Measurements from ENCODE around the gene TBC1D24. TPM values are rescaled to one million over a fixed set of nuclear protein-coding genes. Genes with fewer than 3 reads are reported as not detected.

The TBC1D24 gene
- total and polyA plus RNA-seq, 11 donors: 4.0 to 19.2 (median 11.6) TPM

GRCh38 chr16:2493605-2494004 lies 18.7 kb downstream of the TBC1D24 start:
- no peaks in the 10 kb centered on the region for H3K27me3 ChIP-seq
- H3K27ac ChIP-seq: no peak overlapping the region
- DNase-seq: no peak
- H3K4me3 ChIP-seq: no peak overlapping the region
- H3K4me1 ChIP-seq: peaks cover 0 to 21% (median 19%) of the 10 kb centered on the region in 12 donors
- H3K36me3 ChIP-seq: peaks cover 0 to 14% (median 3%) of the 10 kb centered on the region in 9 donors
- ATAC-seq: no peak
- no peak for TF ChIP-seq POLR2A (IDR thresholded peaks at IDR 0.05)
- TF ChIP-seq, protein P1, sequence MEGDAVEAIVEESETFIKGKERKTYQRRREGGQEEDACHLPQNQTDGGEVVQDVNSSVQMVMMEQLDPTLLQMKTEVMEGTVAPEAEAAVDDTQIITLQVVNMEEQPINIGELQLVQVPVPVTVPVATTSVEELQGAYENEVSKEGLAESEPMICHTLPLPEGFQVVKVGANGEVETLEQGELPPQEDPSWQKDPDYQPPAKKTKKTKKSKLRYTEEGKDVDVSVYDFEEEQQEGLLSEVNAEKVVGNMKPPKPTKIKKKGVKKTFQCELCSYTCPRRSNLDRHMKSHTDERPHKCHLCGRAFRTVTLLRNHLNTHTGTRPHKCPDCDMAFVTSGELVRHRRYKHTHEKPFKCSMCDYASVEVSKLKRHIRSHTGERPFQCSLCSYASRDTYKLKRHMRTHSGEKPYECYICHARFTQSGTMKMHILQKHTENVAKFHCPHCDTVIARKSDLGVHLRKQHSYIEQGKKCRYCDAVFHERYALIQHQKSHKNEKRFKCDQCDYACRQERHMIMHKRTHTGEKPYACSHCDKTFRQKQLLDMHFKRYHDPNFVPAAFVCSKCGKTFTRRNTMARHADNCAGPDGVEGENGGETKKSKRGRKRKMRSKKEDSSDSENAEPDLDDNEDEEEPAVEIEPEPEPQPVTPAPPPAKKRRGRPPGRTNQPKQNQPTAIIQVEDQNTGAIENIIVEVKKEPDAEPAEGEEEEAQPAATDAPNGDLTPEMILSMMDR (IDR thresholded peaks at IDR 0.05): no peak
- intact Hi-C loops (cut with DNase I): loop anchor here in 3 of 10 donors (10.0 kb wide), 2 partner anchors 59 to 299 kb away; partner anchors contain the start of gene CASKIN1 (in 1 of the 3)
- WGBS, 4 donors: 94 to 96% (median 95%) methylated on average over 6 of the region's 6 CpGs
- H3K9me3 ChIP-seq: no peaks in the 10 kb centered on the region

DNA sequence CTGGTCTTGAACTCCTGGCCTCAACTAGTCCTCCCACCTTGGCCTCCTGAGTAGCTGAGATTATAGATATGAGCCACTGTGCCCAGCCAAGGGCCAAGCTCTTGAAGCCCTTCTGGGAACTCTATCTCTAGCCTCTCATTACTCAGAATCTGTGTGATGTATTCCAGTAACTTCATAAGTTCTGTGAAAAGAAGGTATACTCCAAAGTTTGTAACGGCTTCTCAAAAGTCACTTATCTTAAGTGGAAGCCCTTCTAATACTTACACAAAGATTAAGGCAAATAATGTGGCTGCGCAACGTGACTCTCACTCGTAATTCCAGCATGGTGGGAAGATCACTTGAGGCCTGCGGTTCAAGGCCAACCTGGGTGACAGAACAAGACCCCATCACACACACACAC lies 19.7 kb downstream of the TBC1D24 start:
- Histone ChIP-seq H3K27me3 (no peaks in the 10 kb centered on the region), H3K27ac (no peak overlapping the region), H3K4me3 (no peak overlapping the region), H3K36me3 (peaks cover 0 to 16% (median 3%) of the 10 kb centered on the region in 9 donors), H3K9me3 (no peaks in the 10 kb centered on the region), H3K4me1 (peaks cover 0 to 30% (median 27%) of the 10 kb centered on the region in 12 donors)
- intact Hi-C loops (cut with DNase I): loop anchor here in 7 of 10 donors (5.0 to 10.0 kb wide), 6 partner anchors 60 to 300 kb away; partner anchors contain the start of genes ABCA3 (in 1 of the 7), CASKIN1 (in 1 of the 7) and CCNF (in 1 of the 7)
- TF ChIP-seq, protein P1 (IDR thresholded peaks at IDR 0.05): no peak
- no peak for TF ChIP-seq POLR2A (IDR thresholded peaks at IDR 0.05)
- ATAC-seq: no peak
- no peak for DNase-seq
- WGBS, 4 donors: 77 to 83% (median 81%) methylated on average over 5 of the region's 5 CpGs

DNA sequence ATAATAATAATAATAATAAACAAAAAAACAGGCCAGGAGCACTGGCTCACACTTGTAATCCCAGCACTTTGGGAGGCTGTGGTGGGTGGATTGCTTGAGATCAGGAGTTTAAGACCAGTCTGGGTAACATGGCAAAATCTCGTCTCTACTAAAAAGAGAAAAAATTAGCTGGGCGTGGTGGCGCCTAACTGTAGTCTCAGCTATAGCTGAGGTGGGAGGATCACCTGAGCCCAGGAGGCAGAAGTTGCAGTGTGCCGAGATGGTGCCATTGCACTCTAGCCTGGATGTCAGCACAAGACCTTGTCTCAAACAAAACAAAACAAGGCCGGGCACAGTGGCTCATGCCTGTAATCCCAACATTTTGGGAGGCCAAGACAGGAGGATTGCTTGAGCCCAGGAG lies 20.1 kb downstream of the TBC1D24 start:
- no peak overlapping the region for H3K27ac ChIP-seq
- no peak for TF ChIP-seq POLR2A (IDR thresholded peaks at IDR 0.05)
- TF ChIP-seq, protein P1 (IDR thresholded peaks at IDR 0.05): no peak
- H3K36me3 ChIP-seq: peaks cover 0 to 19% (median 3%) of the 10 kb centered on the region in 9 donors
- 95 to 99% (median 97%) methylated on average over 5 of the region's 5 CpGs for WGBS, 4 donors
- H3K4me1 ChIP-seq: peaks cover 0 to 31% (median 27%) of the 10 kb centered on the region in 12 donors
- no peaks in the 10 kb centered on the region for H3K9me3 ChIP-seq
- no peak overlapping the region for H3K4me3 ChIP-seq
- H3K27me3 ChIP-seq: no peaks in the 10 kb centered on the region
- ATAC-seq (no peak), DNase-seq (no peak)
- intact Hi-C loops (cut with DNase I): loop anchor here in 7 of 10 donors (5.0 to 10.0 kb wide), 6 partner anchors 60 to 300 kb away; partner anchors contain the start of genes ABCA3 (in 1 of the 7), CASKIN1 (in 1 of the 7) and CCNF (in 1 of the 7)

- DNase-seq: peak in 3 of 5 donors; percentile 8 to 63 (median 28)
- 89 to 96% (median 92%) methylated on average over 34 to 62 of the region's 62 CpGs for WGBS, 4 donors
- Histone ChIP-seq H3K4me1 (peaks cover 0 to 38% (median 28%) of the 10 kb centered on the region in 12 donors), H3K27me3 (no peaks in the 10 kb centered on the region), H3K9me3 (no peaks in the 10 kb centered on the region), H3K36me3 (peaks cover 0 to 19% (median 3%) of the 10 kb centered on the region in 9 donors), H3K27ac (peak overlapping the region in 10 of 12 donors; percentile 13 to 63 (median 50)), H3K4me3 (no peak overlapping the region)
- no peak for ATAC-seq
- no peak for TF ChIP-seq POLR2A (IDR thresholded peaks at IDR 0.05)
- TF ChIP-seq, protein P1 (IDR thresholded peaks at IDR 0.05): no peak
- intact Hi-C loops (cut with DNase I): loop anchor here in 8 of 10 donors (2.0 to 10.0 kb wide), 7 partner anchors 22 to 302 kb away; partner anchors contain the start of genes ABCA3 (in 1 of the 8), CASKIN1 (in 1 of the 8), CCNF (in 1 of the 8) and TBC1D24 (in 1 of the 8)
Measured at GRCh38 chr16:2496223-2497115, 21.5 kb downstream of the TBC1D24 start.

Measured in heart left ventricle (tissue), 16 donors.